Fibroblast of mammary gland (primary cell): Measurements from ENCODE around the gene ZBED4.

Experiments
- DNase-seq: peaks from one replicate; pipeline ENCODE4 v3.0.0-alpha.2; 2010; ENCODE audit warnings: low read depth
- H3K4me3 ChIP-seq: 2 replicates; pipeline ENCODE4 v1.5.1; 2011; ENCODE audit warnings: low read depth, mild to moderate bottlenecking, low read length, moderate library complexity; ENCODE audit not compliant: control insufficient read depth
- CTCF ChIP-seq: conservative IDR thresholded peaks from 2 replicates; pipeline ENCODE4 v1.5.1; 2011; ENCODE audit warnings: low read depth, low read length, inconsistent platforms; ENCODE audit not compliant: control insufficient read depth, insufficient read depth

The ZBED4 gene

GRCh38 chr22:49823289-49824045 lies 30.2 kb upstream of the ZBED4 start:
- no peak for DNase-seq
- TF ChIP-seq CTCF: no peak
- no peak overlapping the region for H3K4me3 ChIP-seq

GRCh38 chr22:49824185-49824925 lies 29.3 kb upstream of the ZBED4 start:
- no peak overlapping the region for H3K4me3 ChIP-seq
- no peak for DNase-seq

GRCh38 chr22:49824936-49825335 lies 28.7 kb upstream of the ZBED4 start:
- H3K4me3 ChIP-seq: no peak overlapping the region
- TF ChIP-seq CTCF: no peak
- DNase-seq: no peak

More at GRCh38 chr22:49824185-49824925, 29.3 kb upstream of the ZBED4 start:
- no peak for TF ChIP-seq CTCF

- peak overlapping the region; percentile 75 for H3K4me3 ChIP-seq
- peak; percentile 55 for DNase-seq
- no peak for TF ChIP-seq CTCF
Measured at GRCh38 chr22:49825436-49825835, 28.2 kb upstream of the ZBED4 start.

GRCh38 chr22:49825944-49826602 lies 27.6 kb upstream of the ZBED4 start:
- peak overlapping the region; percentile 75 for H3K4me3 ChIP-seq
- TF ChIP-seq CTCF: no peak

GRCh38 chr22:49826603-49827270 lies 26.9 kb upstream of the ZBED4 start:
- DNase-seq: peak; percentile 28
- no peak for TF ChIP-seq CTCF
- peak overlapping the region; percentile 75 for H3K4me3 ChIP-seq

More at GRCh38 chr22:49825944-49826602, 27.6 kb upstream of the ZBED4 start:
- DNase-seq: peak; percentile 70
